HG03432 (cell line): ENCODE data around the gene PSMC5.
A peak's percentile ranks its signal among the peaks of the same experiment; 100 is the strongest.
"Not testable (repeated sequence)": the region's sequence is repeated elsewhere in the genome, so short reads cannot be mapped to it uniquely, and the experiment has no call there.

Experiments
- ATAC-seq: cut with Tn5 transposase; IDR thresholded peaks from one replicate; pipeline ENCODE4 v1.9.1; 2021; ENCODE audit warnings: mild to moderate bottlenecking, moderate library complexity; ENCODE audit not compliant: unreplicated experiment

PSMC5 gene

DNA sequence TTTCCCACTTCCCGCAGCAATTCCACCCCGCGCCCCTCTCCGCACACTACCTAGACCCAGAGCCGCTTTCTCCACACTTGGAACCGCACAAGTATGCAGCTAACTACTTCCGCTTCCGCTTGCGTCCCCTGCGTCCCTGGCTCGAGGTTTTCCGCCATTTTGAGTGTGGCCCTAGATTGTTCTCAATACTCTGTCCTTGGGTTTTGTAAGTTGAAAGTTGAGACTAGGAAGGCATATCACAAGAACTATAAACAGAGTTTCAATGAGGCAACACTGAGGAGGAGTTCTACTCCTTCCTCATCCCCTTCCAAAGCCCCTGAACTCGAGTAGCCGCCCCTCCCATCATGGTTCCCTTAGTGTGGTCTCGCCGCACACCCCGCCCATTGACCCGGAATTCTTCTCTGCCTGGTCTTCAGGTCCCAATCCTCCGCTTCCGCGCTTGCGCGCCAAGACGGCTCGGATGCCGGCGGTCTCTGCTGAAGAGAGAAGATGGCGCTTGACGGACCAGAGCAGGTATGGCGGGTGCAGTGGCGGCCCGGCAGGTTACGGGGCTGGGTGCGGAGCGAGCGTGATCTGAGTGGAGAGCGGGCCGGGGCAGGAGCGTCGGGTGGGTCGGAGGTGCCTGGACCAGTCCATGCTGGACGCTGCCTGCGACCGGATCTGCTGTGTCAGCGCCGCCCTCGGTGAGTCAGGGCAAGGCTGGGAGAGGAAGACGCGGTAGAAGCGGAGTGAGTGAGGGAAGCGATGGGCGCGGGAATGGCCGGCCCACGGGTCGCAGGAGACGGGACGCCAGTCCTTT, at the start of gene PSMC5, which contains the start of gene FTSJ3:
TSS of gene PSMC5 (plus strand) at position 430 of the 799 bp plus-strand sequence. CDS start at position 490, 60 bp downstream.
TSS of gene FTSJ3 (minus strand) at position 662 of the 799 bp plus-strand sequence. CDS start 761 bp downstream, outside the sequence.
- ATAC-seq, result peak; percentile 90

DNA sequence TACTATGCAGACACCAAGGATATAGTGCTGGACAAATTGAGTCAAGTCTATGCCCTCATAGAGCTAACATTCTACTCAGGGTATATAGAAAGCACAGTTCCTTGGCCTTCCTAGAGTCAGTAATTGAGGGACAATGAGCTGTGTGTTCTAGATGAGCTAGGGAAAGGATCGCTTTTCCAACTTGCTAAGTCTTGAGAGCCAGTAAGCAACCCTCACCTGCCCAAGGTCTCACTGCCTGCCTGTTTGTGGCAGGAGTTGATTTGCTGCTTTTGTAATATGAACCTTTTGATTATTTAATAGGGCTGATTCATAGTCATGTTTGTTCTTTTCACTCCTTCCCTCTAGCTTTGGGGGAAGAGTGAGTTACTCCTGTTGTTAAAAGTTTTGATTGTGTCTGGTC, 46.7 kb upstream of the PSMC5 start:
- no peak for ATAC-seq

DNA sequence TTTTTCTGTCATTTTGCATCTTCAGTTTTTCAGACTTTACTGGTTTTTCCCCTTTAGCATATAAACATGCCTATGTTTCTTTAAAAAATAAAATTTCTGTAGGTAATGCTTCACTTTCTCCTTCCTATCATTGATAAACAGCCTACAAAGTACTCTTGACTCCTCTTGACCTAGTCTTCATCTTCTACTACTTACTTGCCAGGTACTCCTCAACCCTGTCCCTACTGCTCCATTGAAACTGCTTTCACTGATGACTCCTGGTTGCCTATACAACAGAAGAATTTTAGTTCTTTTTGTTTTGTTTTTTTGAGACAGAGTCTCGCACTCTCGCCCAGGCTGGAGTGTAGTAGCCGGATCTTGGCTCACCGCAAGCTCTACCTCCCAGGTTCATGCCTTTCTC, 46.3 kb upstream of the PSMC5 start:
- no peak for ATAC-seq

DNA sequence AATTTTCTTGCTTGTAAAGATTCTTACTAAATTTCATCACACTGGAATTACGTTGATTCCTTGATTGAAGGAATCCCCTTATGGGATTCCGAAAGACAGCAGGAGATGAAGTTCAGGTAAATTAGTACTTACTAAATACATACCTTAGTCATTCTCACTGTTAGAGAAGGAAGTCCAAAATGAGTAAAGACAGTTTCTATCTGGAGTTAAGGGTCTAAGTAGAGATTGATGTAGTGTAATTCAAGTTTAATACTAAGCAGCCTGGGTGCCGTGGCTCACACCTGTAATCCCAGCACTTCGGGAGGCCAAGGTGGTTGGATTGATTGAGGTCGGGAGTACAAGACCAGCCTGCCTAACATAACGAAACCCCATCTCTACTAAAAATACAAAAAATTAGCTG, 43.7 kb upstream of the PSMC5 start:
- no peak for ATAC-seq

DNA sequence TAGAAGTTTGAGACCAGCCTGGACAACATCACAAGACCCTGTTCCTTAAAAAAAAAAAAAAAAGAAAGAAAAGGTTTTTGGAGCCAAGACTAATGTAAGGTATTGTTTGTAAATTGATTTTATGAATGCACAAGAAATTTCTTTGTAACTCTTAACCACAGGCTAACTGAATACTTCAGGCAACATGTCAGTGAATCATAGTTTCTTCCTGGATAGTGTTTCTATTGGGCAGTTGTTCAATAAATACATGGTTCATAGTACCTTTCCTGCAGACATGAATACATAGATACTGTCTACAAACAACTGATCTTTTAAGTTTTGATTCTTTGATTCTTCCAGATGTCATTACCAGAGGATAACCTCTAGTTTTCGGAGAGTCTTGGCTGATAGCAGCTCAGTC, 41.7 kb upstream of the PSMC5 start:
- no peak for ATAC-seq

DNA sequence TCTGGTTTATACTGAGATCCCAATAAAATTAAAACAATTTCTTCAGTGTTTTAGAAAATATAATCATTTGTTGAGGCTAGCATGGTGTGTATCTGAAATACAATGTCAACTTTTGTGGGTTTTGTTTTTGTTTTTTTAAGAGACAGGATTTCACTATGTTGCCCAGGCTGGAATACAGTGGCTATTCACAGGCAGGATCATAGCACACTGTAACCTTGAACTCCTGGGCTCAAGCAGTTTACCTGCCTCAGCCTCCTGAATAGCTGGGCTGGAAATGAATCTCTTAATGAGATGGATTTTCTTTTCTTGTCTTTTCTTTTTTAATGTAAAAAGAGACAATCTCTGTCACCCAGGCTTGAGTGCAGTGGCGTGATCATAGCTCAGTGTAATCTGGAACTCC, 41.1 kb upstream of the PSMC5 start:
- ATAC-seq, result no peak

DNA sequence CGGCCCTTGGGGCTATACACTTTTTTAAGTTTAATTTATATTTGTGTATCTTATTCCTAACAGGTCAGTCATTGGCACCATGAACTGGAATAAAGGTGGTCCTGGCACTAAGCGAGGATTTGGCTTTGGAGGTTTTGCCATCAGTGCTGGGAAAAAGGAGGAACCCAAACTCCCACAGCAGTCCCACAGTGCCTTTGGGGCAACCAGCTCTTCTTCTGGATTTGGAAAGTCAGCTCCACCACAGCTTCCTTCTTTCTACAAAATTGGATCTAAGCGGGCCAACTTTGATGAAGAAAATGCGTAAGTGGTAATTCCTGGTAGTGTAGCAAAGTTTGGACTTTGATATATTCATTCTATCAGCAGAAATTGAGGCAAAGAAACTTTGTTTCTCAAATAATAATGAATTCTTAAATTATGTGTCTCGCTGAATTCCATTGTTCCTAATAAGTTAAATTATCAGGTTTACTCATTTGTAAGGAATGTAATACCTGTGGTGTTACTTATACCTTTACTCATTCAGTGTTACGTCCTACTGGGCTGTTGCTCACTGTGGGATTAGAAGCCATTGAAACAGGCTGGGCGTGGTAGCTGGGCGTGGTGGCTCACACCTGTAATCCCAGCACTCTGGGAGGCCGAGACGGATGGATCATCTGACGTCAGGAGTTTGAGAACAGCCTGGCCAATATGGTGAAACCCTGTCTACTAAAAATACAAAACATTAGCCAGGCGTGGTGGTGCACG, 40.1 kb upstream of the PSMC5 start:
- no peak for ATAC-seq

DNA sequence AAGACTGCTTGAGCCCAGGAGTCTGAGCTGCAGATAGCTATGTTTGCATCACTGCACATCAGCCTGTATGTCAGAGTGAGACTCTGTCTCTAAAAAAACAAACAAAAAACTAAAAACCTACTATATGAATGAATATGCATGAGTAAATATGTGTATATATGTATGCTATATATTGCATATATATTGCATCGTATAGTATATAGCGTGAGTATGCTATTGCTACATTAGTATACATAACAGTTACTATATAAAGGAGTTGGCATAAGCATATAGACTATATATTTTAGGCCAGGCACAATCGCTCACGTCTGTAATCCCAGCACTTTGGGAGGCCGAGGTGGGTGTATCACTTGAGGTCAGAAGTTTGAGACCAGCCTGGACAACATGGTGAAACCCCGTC, 37.2 kb upstream of the PSMC5 start:
- ATAC-seq, result no peak

DNA sequence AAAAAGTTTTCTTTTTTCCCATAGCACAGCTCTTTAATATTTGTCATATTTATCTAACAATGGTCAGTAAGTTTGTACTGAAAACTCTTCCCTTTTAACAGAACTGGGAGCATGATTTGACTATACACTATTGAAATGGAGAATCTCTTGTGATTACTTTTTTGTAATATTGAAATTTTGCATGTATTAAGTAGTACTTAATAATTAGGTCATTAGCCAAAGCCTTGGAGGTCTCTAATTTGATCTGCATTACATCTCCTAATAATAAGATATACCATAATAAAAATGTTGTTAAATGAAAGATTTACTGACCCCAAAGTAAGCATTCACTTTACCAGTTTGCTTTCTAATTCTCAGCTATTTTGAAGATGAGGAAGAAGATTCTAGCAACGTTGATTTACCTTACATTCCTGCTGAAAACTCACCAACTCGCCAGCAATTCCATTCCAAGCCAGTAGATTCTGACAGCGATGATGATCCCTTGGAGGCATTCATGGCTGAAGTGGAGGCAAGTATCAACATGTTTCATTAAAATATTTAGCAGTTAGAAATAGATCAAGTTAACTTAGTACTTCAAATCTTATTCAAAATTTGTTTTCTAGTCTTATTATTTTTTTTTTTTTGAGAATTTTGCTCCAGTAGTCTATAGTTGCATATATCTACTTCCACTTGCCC, 35.0 kb upstream of the PSMC5 start:
- ATAC-seq, result no peak

DNA sequence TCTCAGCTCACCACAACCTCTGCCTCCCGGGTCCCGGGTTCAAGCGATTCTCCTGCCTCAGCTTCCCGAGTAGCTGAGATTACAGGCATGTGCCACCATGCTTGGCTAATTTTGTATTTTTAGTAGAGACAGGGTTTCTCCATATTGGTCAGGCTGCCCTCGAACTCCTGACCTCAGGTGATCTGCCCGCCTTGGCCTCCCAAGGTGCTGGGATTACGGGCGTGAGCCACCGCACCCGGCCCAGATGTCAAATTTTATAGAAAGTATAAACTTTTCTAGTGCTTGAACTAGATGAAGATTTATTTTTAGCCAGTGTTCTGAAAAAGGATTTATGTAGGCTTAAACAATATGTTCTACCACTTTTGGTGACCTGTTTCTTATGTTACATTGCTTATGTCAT, 30.9 kb upstream of the PSMC5 start:
- ATAC-seq, result not testable (repeated sequence)

DNA sequence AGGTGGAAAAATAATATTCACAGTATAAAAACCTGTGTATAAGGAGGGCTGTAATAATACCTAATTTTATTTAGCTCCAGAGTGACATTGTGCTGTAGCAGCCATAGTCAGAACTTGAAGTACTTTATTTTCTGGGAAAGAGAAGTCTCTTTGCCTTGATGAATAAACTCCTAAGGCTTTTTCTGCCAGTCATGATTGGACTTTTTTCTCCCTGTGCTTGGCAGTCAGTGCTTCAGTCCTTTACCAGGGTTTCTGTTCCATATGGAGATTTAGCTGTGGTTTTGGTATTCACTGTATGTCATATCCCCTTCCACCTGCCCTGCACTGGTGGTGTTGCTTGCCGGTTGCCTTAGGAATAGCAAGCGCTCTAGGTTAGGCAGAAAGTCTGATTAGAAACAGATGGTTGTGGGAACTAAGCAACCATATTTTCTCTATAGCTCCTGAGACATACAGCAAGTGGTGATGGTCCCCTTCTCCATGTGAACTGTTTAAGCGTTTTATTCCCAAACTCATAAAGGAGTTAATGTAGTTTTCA, 28.6 kb upstream of the PSMC5 start:
- ATAC-seq, result no peak

DNA sequence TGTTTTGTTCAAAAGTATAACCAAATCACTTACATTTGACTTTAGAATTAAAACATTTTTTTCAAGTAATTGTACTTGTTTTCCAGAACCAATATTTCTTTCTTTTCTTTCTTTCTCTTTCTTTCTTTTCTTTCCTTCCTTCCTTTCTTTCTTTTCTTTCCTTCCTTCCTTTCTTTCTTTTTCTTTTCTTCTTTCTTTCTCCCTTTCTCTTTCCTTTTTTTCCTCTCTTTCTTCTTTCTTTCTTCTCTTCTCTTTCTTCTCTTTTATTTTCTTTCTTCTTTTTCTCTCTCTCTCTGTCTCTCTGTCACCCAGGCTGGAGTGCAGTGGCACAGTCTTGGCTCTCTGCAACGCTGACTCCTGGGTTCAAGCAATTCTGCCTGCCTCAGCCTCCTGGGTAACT, 26.4 kb upstream of the PSMC5 start:
- ATAC-seq, result no peak

DNA sequence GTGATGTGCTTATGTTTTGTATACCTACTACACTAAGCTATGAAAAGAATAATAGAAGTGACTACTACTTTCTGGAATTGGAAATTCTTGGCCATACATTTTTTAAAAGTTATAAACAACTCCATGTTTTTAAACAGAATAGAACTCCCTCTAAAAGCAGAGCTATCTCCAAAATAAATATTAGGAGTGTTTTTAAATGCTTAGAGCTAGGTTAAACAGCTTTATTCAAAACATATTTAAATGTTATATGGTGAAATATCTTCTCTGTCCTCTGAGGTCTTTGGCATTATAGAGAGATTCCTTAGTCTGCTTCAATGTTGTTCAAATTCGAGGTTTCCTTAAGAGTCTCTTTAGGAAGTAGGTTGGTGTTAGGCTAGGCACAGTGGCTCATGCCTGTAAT, 22.9 kb upstream of the PSMC5 start:
- ATAC-seq, result no peak

DNA sequence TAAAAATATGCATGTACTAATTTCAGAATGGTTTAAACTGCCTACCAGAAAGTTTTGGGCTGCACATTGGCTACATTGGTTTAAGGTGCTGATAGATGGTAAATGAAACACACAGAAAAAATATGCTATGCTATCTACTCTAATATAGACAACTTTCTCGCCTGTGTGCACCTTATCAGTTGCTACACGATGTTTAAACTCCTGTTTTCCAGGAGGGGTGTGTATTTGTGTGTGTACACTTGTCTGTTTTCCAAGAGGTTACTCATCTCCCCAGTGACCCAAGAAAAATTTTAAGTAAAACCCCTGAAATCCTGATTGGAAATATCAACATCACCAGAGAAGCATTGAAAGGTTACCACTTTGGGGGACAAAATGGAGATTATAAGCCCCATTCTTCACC, 21.6 kb upstream of the PSMC5 start:
- ATAC-seq, result no peak

DNA sequence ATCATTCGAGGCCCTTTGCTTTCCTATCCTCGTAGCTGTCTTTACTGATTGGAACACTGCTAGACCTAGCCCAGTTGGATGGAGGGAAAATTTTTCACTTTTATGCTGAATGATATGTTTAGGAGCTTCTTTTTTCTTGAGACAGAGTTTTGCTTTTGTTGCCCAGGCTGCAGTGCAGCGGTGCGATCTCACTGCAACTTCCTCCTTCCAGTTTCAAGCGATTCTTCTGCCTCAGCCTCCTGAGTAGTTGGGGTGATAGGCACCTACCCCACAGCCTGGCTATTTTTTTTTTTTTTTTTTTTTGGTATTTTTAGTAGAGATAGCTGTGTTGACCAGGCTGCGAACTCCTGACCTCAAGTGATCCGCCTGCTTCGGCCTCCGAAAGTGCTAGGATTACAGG, 17.3 kb upstream of the PSMC5 start:
- no peak for ATAC-seq

DNA sequence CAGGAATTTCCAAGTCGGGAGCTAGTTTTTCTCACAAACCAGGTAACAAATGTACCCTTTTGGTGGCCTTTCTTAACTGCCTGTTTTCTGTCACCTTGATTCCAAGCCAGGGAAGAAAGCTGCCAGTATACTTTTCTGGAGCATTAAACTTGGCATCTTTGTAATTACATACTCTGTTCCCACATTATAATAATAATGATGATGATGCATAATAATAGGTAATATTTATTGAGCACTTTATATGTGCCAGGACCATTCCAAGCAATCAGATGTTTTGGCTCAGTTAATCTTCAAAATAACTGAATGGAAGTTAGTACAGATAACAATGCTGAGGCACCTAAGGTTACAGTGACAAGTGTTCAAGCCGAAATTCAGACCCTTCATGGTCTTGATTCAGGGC, 11.1 kb upstream of the PSMC5 start:
- ATAC-seq, result no peak

DNA sequence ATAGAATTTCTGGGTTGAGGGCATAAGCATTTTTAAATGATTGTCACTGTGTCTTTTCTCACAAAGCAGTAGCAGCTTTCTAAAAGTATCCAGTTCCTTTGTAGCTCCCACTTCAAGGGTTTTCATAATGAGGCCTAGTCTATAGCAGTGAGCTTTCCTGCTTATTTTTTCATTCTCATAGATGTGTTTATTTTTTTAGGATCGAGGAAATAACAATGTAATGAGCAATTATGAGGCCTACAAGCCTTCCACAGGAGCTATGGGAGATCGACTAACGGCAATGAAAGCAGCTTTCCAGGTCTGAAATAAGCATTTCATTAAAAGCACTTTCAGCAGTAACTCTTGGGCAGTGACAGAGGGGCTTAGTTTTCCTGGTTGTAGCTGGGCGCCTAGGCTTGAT, 10.6 kb upstream of the PSMC5 start:
- ATAC-seq, result no peak

DNA sequence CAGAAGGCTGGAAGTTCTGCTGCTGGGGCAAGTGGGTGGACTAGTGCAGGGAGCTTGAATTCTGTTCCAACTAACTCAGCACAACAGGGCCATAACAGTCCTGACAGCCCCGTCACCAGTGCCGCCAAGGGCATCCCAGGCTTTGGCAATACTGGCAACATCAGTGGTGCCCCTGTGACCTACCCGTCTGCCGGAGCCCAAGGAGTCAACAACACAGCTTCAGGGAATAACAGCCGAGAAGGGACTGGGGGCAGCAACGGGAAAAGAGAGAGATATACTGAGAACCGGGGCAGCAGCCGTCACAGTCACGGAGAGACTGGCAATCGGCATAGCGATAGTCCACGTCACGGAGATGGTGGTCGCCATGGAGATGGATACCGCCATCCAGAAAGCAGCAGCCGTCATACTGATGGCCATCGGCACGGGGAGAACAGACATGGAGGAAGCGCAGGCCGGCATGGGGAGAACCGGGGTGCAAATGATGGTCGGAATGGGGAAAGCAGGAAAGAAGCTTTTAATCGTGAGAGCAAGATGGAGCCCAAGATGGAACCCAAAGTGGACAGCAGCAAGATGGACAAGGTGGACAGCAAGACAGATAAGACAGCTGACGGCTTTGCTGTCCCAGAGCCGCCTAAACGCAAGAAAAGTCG, 9.4 kb upstream of the PSMC5 start:
- ATAC-seq, result no peak

DNA sequence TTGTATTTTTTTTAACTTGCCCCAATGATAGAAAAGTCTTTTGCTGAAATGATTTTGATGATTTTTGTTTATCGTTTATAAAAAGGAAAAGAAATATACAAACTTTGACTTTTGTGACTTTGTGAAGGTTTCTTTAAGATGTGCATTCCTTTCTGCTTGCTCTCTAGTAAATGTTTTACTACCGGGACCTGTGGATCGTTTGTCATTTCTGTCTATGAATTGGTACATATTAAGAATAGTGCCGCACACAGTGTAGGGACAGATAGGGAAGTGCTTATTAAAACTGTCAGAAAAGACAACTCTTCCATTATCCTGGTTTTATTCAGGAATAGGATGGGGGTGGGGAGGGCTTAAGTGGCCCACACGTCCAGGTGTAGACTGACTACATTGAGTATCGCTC, 8.1 kb upstream of the PSMC5 start:
- no peak for ATAC-seq

DNA sequence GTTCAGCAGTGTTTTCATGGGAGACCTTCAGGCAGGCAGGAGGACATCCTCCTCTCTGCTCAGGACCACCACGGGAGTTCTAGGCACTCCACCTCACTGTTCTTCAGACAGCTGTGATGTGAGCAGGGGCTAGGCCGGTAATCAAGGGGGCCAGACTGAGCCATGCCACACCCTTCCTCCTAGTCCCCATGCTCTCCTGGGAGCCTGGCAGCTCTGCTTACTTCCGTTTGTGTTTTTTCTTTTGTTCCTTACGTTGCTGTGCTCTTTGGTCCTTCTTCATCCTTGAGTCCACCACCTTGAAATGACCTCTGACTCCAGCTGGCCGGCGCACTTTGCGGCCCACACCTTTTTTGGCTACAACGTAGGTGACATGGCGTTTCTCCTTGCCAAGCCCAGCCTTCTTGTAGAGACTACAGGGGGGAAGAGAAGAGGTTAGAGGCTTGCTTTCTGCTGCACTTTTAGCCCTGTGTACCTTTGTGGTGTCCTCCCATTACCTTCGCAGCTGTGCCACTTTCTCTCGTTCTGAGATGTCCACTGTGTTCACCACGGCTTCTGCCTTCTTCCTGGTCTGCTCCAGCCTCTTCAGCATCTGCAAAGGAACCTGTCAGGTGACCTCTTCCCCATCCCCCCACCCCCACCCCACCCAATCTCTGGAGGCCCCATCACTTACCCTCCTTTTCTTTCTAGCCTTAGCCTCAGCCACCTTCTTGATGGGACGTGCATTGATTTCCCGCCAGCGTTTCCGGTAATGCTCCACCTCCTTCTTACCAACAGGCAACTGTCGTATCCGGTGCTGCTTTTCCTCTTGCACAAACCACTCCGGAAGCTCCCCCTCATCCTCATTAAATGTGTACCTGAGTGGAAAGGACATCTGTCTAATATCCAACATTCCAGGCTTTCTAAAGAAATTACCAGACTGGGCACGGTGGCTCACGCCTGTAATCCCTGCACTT, 7.4 kb upstream of the PSMC5 start:
- no peak for ATAC-seq
